PC-9 (cell line): ENCODE measurements around the gene SHC3. TPM values are rescaled to one million over a fixed set of nuclear protein-coding genes. Genes with fewer than 3 reads are reported as not detected.

ENCODE experiments used
- BruUV-seq: library from RNA; stranded (reverse); fragments of 400-500 nt; replicated peaks from 2 replicates; lab custom pipeline; 2021; lab: Mats Ljungman, UMichigan
- CTCF ChIA-PET: fragments of 300-600 bp; sonication (Branson Sonifier 250); formaldehyde crosslinking; loops from one replicate; lab custom pipeline; 2022; ENCODE audit warnings: antibody characterized with exemption; lab: Charles Lee
- POLR2A ChIA-PET: fragments of 300-600 bp; sonication (Branson Sonifier 250); formaldehyde crosslinking; loops from one replicate; lab custom pipeline; 2022; ENCODE audit warnings: antibody characterized with exemption; ENCODE audit not compliant: unreplicated experiment; lab: Charles Lee
- DNase-seq, 2 experiments: peaks; one replicate each; pipeline versions ENCODE4 v3.0.0 to v3.0.0-alpha.2; 2015 to 2022; ENCODE audit warnings: mixed read lengths in 1 of 2
- H2AFZ ChIP-seq: fragments of 200-600 bp; sonication (generic); 2 replicates; pipeline ENCODE4 v1.8.1; 2017; ENCODE audit warnings: antibody characterized with exemption
- H3F3A ChIP-seq: fragments of 200-600 bp; sonication (generic); 2 replicates; pipeline ENCODE4 v1.8.1; 2017; ENCODE audit warnings: antibody characterized with exemption, mild to moderate bottlenecking, low read depth; ENCODE audit not compliant: insufficient read depth
- H3K27ac ChIP-seq: fragments of 200-600 bp; sonication (generic); 2 replicates; pipeline ENCODE4 v1.6.1; 2016; ENCODE audit warnings: mixed run types
- H3K27me3 ChIP-seq: fragments of 200-600 bp; sonication (generic); 2 replicates; pipeline ENCODE4 v1.6.1; 2016; ENCODE audit warnings: low read depth, mixed run types; ENCODE audit not compliant: insufficient read depth
- H3K36me3 ChIP-seq: fragments of 200-600 bp; sonication (generic); 2 replicates; pipeline ENCODE4 v1.6.1; 2016; ENCODE audit warnings: low read depth, mixed run types
- H3K4me1 ChIP-seq: fragments of 200-600 bp; sonication (generic); replicated peaks from 2 replicates; pipeline ENCODE4 v1.6.1; 2016; ENCODE audit warnings: mixed run types; ENCODE audit not compliant: insufficient read depth
- H3K4me2 ChIP-seq: fragments of 200-600 bp; sonication (generic); 2 replicates; pipeline ENCODE4 v1.6.1; 2017; ENCODE audit warnings: mixed run types
- H3K4me3 ChIP-seq: fragments of 200-600 bp; sonication (generic); 2 replicates; pipeline ENCODE4 v1.6.1; 2016; ENCODE audit warnings: mixed run types
- H3K79me2 ChIP-seq: fragments of 200-600 bp; sonication (generic); 2 replicates; pipeline ENCODE4 v1.6.1; 2017; ENCODE audit warnings: low read depth, mixed run types
- H3K9me2 ChIP-seq: fragments of 200-600 bp; sonication (generic); 2 replicates; pipeline ENCODE4 v1.8.1; 2017; ENCODE audit warnings: mild to moderate bottlenecking; ENCODE audit not compliant: insufficient read depth
- H3K9me3 ChIP-seq: fragments of 200-600 bp; sonication (generic); 2 replicates; pipeline ENCODE4 v1.8.1; 2016; ENCODE audit warnings: low read depth; ENCODE audit not compliant: insufficient read depth
- H4K20me1 ChIP-seq: fragments of 200-600 bp; sonication (generic); 2 replicates; pipeline ENCODE4 v1.8.1; 2017; ENCODE audit not compliant: insufficient read depth
- CTCF ChIP-seq: fragments of 200-600 bp; sonication (generic); conservative IDR thresholded peaks from 2 replicates; pipeline ENCODE4 v1.6.1; 2017; ENCODE audit warnings: mixed run types, antibody characterized with exemption, mild to moderate bottlenecking, moderate library complexity
- EZH2 ChIP-seq: fragments of 200-600 bp; sonication (generic); IDR thresholded peaks from 2 replicates; pipeline ENCODE4 v1.8.0; 2017; ENCODE audit warnings: antibody characterized with exemption, low read depth
- intact Hi-C: fragments of 100-400 bp; cut with micrococcal nuclease; formaldehyde crosslinking; loops from one replicate; pipeline ENCODE4 v1.10.0; 2022; ENCODE audit not compliant: unreplicated experiment
- total RNA-seq: library from RNA; stranded (reverse); gene quantifications from 2 replicates; pipeline ENCODE4 v1.2.3, GENCODE V29; 2021

SHC3 gene
- total RNA-seq, 1 experiment from 2014 or later, result 15.9 TPM

GRCh38 chr9:89014153-89014552, 164.5 kb downstream of the SHC3 start:
- no peaks in the 10 kb centered on the region for H3K79me2 ChIP-seq
- H3K9me3 ChIP-seq, result no peaks in the 10 kb centered on the region
- no peaks in the 10 kb centered on the region for H4K20me1 ChIP-seq
- H3K4me3 ChIP-seq, result no peak overlapping the region
- H3K27me3 ChIP-seq, result no peaks in the 10 kb centered on the region
- ChIA-PET CTCF (no interaction called here), POLR2A (no interaction called here)
- no peak for DNase-seq
- H3K4me1 ChIP-seq, result no peaks in the 10 kb centered on the region
- H2AFZ ChIP-seq, result no peak overlapping the region
- intact Hi-C loops, result no loop called here
- BruUV-seq, result no TSS peak
- H3K9me2 ChIP-seq, result no peaks in the 10 kb centered on the region
- no peaks in the 10 kb centered on the region for H3K36me3 ChIP-seq
- TF ChIP-seq CTCF (no peak), EZH2 (no peak)
- no peak overlapping the region for H3K4me2 ChIP-seq
- no peaks in the 10 kb centered on the region for H3F3A ChIP-seq
- no peak overlapping the region for H3K27ac ChIP-seq

DNA sequence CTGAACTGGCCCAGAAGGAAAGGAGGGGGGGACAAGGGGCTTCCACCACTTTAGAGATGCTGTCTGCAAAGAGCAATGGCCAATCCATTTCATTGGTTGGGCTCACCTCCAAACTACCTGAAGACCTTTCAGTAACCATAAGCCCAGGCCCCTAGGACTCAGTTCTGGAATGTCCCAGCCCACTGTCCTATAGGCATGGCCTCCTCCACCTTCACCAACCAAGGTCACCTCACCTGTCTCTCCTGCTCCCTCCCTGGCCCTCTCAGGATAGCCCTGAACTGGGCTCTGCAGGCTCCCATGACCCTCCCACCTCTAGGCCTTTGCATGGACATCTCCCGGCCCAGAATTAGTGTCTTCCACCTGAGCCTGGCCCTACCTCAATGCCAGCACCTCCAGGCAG, 165.0 kb downstream of the SHC3 start:
- POLR2A ChIA-PET, result no interaction called here
- no peak overlapping the region for H3K27ac ChIP-seq
- H4K20me1 ChIP-seq, result no peaks in the 10 kb centered on the region
- DNase-seq, result no peak
- no peaks in the 10 kb centered on the region for H3K27me3 ChIP-seq
- H3K4me1 ChIP-seq, result no peaks in the 10 kb centered on the region
- CTCF ChIA-PET, result no interaction called here
- H3K4me3 ChIP-seq, result no peak overlapping the region
- no peaks in the 10 kb centered on the region for H3K79me2 ChIP-seq
- no peak overlapping the region for H3K4me2 ChIP-seq
- TF ChIP-seq CTCF, result no peak
- TF ChIP-seq EZH2, result no peak
- intact Hi-C loops, result no loop called here
- no peaks in the 10 kb centered on the region for H3K9me3 ChIP-seq
- no peak overlapping the region for H2AFZ ChIP-seq
- no peaks in the 10 kb centered on the region for H3K9me2 ChIP-seq
- BruUV-seq, result no TSS peak
- no peaks in the 10 kb centered on the region for H3F3A ChIP-seq
- no peaks in the 10 kb centered on the region for H3K36me3 ChIP-seq

GRCh38 chr9:89012294-89013042, 166.2 kb downstream of the SHC3 start:
- TF ChIP-seq CTCF (no peak), EZH2 (no peak)
- intact Hi-C loops, result no loop called here
- ChIA-PET CTCF (no interaction called here), POLR2A (no interaction called here)
- Histone ChIP-seq H3K27me3 (no peaks in the 10 kb centered on the region), H3K36me3 (no peaks in the 10 kb centered on the region), H2AFZ (no peak overlapping the region), H3K27ac (no peak overlapping the region), H3K9me3 (no peaks in the 10 kb centered on the region), H3K4me2 (no peak overlapping the region), H3K4me1 (no peaks in the 10 kb centered on the region), H3K79me2 (no peaks in the 10 kb centered on the region), H3F3A (no peaks in the 10 kb centered on the region), H3K9me2 (no peaks in the 10 kb centered on the region), H4K20me1 (no peaks in the 10 kb centered on the region), H3K4me3 (no peak overlapping the region)
- BruUV-seq, result no TSS peak
- DNase-seq, result no peak
